IPS-18c (cell line): ENCODE measurements around the gene PTPRD.

Experiments used
- H3K4me3 ChIP-seq: 2 replicates; pipeline ENCODE4 v1.7.0; 2013; ENCODE audit warnings: low read depth, mild to moderate bottlenecking, low read length, moderate library complexity; ENCODE audit not compliant: insufficient read depth
- H3K9me3 ChIP-seq: one replicate; pipeline ENCODE4 v1.6.1; 2013; ENCODE audit warnings: mild to moderate bottlenecking, low read length, moderate library complexity; ENCODE audit not compliant: control insufficient read depth, insufficient read depth

PTPRD gene

DNA sequence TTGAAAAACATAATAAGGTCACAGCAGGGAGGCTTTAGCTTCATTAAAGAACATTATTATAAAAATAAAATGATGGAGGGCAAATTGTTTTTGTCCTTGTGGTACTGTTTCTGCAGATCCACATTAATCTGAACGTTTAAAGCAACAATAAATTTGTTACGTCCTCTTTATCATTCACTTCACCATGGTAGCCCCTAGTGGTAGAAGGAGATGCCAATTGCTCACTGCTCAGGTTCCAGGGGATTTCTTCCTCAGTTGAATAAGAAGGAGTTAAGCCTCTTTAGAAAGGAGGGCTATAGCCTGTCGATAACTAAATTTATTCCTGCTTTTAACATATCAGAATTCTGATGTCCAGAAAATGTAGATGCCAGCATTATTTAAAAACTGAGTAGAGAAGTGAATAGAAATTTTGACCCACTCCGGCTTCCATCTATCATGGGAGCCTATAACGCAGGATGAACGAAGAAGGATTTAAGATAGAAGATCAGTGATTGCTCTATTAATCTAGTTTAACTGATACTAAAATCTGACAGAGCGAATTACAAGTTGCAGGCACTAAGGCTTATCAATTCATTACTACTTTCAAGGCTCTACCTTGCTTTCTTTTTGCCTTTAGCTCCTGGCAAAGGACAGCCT, 692.3 kb downstream of the PTPRD start:
- no peak overlapping the region for H3K4me3 ChIP-seq

DNA sequence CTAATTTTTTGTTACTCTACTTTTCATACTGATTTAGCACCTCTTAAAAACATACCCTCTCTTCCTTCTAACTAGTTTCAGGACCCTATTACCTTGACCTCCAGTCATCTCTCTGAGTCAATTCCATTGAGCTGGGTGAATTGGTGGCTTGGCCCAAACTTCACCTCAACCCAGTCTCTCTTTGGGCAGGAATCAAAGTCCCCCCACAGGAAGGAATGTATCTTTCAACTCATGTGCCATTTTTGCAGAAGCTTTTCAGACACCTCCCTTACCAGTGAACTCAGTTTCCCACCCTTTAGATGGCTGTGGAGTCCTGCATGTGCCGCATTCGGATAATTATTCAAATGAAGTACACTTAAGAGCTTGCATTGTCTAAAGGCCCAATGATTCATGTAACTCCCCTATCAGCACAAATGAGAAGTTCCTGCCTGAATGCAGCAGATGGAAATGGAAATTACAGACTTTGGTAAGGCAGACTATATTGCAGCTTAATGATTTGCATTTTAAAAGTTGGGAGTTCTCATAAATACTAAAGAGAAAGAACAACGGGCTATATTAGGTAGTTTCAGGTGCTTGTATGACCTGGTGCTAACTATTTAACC, 693.5 kb downstream of the PTPRD start:
- no peak overlapping the region for H3K4me3 ChIP-seq
- no peaks in the 10 kb centered on the region for H3K9me3 ChIP-seq

More for the DNA sequence above, 692.3 kb downstream of the PTPRD start:
- H3K9me3 ChIP-seq, result no peaks in the 10 kb centered on the region

DNA sequence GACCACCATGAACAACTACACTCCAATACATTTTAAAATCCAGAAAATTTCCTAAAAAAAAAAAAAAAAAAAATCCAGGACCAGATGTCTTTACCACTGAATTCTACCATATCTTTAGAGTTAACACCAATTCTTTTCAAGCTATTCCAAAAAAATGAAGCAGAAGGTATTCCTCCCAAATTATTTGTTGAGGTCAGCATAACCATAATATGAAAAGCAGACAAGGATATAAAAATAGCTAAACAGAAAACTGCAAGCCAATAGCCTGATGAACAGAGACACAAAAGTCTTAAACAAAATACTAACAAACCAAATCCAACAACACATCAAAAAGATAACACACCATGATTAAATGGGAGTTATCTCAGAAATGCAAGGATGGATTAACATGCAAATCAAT, 695.4 kb downstream of the PTPRD start:
- H3K9me3 ChIP-seq, result no peaks in the 10 kb centered on the region
- H3K4me3 ChIP-seq, result no peak overlapping the region

DNA sequence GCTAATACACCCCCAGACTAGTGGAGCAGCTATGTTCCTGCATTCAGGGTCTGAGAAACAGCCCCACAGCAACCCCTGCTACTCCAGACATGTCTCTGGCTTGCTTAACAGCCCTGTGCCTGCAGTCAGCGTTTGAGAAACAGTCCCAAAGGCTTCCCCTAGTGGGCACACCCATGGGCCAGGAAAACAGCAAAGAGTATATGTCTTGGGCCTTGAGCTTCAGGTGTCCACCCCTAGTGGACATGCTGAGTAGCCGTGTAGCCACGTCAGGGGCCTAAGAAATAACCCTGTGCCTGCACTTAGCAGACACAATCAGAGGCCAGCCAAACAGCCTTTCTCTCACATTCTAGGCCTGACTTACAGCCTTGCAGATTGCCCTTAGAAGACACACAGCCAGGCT, 698.6 kb downstream of the PTPRD start:
- Histone ChIP-seq H3K4me3 (no peak overlapping the region), H3K9me3 (no peaks in the 10 kb centered on the region)

DNA sequence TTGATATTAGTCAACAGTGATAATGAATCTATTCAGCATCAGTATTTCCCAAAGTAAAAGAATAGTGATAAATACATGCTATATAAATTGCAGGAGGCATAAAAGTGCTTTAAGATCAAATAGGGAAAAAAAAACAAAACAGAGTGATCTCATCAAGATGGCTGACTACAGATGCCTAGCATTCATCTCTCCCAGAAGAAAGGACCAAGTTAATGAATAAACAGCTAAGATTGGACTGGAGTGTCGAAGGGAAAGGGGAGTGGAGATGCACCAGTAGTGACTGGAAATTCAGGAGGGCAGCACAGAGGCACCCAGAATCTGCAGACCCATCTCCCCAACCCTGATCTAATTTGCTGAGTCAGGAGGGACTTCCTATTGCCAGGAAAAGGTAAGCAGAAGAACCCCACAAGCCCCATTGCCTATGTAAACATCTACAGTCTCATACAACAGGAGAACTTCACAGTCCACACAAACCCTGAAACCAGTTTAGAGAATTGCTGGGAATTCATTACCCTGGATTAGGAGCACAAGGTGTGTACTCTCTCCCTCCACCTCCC, 699.4 kb downstream of the PTPRD start:
- Histone ChIP-seq H3K4me3 (no peak overlapping the region), H3K9me3 (no peaks in the 10 kb centered on the region)

DNA sequence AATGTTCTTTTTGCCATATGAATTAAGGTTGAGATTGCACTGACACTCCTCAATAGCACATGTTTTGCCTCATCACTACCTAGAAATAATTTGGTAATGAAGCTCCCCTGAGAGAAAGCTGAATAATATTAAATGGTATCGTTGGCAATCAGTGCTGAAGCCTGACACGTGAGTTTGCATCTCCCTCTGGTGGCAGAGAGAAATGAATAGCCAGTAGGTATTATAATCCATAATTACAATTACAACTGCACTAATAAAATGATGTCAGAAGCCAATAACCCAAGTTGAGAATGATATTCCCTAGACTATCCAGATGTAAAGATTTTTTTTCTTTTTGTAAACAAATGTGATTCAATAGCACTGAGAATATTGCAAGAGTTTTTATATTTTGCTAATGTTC, 700.3 kb downstream of the PTPRD start:
- Histone ChIP-seq H3K9me3 (no peaks in the 10 kb centered on the region), H3K4me3 (no peak overlapping the region)

DNA sequence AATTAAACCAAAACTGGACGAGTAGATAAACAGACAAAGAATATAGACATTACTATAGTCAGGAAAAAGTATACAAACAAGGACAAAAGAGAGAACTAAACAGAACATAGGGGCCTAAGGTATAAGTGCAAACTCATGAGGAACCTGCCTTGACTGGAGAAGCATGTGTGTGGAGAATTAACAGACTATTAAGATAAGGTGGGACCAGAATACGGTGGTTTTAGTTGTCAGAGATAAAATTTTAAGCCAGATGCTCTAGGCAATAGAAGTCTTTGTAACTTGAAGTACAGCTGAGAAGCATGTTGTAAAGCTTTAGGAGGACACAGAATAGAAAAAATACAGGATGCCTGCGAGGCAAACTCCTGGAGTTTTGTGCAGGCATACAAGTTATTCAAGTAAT, 707.1 kb downstream of the PTPRD start:
- H3K9me3 ChIP-seq, result no peaks in the 10 kb centered on the region

DNA sequence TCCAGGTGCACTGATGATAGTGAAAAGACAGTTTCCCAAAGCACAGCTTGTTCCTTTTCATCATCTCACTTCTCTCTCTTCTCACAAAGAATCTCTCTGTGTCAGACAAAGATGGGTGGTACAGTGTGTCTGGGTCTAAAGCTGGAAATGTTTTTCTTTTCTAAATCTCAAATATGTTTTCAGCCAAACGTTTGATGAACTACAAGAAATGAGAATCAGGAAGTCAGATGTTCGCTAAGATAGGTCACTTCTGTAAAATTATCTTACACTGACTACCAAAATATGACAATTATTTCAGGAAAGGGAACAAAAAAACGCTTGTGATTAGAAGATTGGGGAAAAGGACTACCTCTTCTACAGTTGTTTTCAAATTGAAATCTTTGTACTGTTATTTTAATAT, 708.8 kb downstream of the PTPRD start:
- Histone ChIP-seq H3K4me3 (no peak overlapping the region), H3K9me3 (no peaks in the 10 kb centered on the region)

More for the DNA sequence above, 707.1 kb downstream of the PTPRD start:
- no peak overlapping the region for H3K4me3 ChIP-seq

DNA sequence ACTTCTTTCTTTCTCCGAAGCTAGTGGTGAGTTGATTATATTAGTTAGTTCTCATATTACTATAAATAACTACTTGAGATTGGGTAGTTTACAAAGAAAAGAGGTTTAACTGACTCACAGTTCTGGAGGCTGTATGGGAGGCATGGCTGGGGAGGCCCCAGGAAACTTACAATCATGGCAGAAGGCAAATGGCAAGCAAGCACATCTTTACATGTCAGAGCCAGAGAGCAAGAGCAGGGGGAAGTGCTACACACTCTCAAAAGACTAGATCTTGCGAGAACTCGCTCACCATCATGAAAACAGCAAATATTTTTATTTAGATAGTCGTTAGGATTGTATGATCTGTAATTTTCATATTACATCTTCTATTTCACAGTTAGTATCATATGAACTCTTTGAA, 711.2 kb downstream of the PTPRD start:
- Histone ChIP-seq H3K9me3 (no peaks in the 10 kb centered on the region), H3K4me3 (no peak overlapping the region)

DNA sequence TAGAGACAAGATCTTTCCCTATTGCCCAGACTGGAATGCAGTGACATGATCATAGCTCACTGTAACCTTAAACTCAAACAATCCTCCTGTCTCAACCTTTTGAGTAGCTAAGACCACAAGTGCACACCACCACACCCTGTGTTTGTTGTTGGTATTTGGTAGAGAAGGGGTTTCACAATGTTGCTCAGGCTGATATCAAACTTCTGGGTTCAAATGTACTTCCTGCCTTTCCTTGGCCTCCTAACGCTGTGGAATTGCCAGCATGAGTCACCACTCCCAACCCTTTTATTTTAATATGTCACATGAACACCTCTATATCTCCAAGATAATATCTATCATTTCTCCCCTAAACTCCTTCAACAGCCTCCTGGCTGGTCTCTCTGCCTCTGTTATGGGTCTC, 719.0 kb downstream of the PTPRD start:
- no peaks in the 10 kb centered on the region for H3K9me3 ChIP-seq
- no peak overlapping the region for H3K4me3 ChIP-seq

DNA sequence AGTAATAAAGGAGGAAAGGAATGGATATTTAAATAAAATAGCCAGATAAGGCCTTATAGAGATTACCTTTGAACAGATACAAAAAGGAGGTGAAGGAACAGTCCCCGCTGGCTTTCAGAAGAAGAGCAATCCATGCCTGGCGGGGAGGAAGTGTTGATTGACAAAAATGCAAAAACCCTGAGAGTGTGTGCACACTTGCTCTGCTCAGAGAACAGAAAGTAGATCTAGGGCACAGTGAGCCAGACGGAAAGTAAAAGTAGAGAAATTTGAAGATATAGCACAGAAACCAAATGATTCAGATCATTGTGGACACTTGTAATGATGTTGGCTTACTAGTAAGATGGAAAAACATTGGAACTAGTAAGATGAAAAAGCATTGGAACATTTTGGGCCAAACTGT, 720.6 kb downstream of the PTPRD start:
- Histone ChIP-seq H3K9me3 (no peaks in the 10 kb centered on the region), H3K4me3 (no peak overlapping the region)

DNA sequence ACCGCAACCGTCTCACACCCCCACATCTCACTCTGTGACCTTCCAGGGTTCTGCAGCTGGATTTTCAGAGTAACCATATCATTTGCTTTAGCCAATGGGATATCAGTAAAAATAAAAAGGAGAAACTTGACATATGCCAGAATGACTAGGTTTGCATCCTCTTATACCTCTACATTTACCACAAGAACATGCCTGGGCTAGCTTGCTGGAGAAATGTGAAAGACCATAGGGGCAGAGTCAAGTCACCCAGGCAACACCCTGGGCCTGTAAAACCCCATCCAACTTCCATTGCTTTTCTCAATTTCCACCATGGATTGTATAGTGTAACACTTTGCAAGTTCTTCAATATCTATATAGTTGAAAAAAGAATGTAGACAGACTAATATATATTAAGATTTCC, 731.1 kb downstream of the PTPRD start:
- Histone ChIP-seq H3K9me3 (no peaks in the 10 kb centered on the region), H3K4me3 (no peak overlapping the region)

DNA sequence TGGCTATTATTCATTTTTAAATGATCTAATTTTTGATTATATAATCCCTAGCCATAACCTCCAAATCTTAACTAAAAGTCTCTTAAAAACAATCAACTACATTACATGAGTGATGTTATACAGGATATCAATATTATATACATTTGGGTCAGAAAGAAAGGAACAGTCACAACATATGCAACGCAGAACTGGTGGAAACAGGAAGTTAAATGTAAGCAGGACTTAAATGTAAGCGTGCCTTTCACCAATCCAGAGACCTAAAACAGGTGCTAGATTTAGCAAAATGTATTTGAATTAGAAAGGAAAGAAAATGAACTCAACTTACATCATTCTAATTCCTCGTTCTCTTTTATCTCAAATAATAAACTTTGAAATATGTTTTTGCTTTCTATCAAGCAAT, 738.5 kb downstream of the PTPRD start:
- no peak overlapping the region for H3K4me3 ChIP-seq
- H3K9me3 ChIP-seq, result no peaks in the 10 kb centered on the region

DNA sequence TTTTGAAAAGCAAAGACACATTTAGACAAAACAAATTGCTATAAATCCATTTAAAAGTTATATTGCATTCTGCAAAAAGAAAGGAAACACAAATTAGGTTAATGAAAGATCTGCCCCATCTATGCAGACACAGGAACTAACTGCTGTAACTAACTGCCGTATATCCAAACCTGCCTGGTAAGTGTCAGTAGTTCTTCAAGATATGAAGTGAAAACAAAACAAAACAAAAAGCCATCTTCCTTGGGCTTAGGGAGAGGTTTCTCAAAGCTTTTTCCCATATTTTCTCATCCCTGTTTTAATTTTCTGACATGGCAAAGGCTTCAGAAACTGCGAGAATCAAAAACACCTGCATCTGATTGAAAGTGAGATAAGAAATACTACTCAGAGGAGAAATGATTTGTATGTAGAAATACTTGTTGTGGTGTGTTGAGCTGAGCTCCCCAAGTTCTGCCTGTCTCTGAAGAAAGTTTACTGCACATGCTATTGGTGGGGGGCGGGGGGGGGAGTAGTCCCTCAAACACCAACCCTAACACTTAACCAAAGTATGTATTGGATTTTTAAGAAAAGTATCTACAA, 750.5 kb downstream of the PTPRD start:
- no peak overlapping the region for H3K4me3 ChIP-seq

DNA sequence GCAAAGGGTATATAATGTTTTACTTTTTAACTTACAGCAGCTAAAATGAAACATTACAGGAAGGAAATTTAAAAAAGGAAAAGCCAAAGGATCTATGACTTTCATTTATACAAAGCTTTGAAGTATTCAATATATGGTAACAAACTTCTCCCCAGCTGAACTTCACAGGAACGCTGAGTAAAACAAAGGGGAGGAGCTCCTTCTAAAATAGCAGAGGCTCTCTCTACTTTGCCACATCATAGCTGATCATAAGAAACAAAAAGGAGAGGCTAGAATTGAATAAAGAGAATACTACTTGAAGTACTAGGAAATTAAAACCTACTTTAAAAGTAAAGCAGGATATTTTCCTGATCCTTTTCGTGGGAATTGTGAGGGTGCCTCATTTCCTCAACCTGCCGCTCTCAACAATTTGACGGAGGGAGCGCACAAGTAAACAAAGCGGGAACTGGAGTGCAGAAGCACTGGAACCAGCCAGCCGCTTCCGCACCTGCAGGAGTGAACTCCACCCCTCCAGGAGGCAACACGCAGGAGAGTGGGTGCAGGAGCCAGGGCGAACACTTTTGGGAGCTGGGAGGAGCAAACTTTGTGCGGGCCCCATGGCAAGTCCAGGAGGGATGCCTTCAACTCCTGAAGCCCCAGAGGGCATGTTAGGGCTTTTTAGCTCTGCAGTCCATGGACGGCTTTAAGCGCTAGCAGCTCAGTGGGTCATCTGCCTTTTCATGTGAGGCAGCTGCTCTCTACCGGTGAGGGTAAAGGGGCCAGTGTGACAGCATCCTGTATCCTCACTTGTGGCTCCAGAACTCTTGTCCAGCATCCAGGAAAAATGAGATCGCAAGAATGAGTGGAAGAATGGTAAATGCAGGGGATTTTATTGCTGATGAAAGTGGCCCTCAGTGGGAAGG, 757.4 kb downstream of the PTPRD start:
- H3K4me3 ChIP-seq, result no peak overlapping the region

More for the DNA sequence above, 750.5 kb downstream of the PTPRD start:
- H3K9me3 ChIP-seq, result no peaks in the 10 kb centered on the region

DNA sequence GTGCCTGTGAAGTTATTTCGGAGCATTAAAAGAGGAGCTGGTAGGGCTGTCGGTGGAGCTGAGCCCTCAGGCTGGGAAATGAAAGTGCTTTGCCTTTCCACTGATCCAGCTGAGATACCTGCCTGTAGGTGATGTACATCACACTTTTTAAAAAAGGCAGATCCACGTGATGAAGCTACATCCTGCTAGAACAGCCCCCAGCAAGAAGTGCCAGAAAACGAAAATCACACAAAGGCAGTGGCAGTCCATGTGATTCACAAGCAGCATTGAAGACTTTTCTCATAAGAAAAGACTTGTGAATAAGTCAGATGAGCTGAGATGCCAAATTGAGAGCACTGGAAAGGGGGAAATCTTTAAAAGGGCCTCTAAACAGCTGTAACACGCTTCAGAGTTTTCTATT, 765.1 kb downstream of the PTPRD start:
- H3K9me3 ChIP-seq, result no peaks in the 10 kb centered on the region
- H3K4me3 ChIP-seq, result no peak overlapping the region

More for the DNA sequence above, 757.4 kb downstream of the PTPRD start:
- H3K9me3 ChIP-seq, result no peaks in the 10 kb centered on the region

DNA sequence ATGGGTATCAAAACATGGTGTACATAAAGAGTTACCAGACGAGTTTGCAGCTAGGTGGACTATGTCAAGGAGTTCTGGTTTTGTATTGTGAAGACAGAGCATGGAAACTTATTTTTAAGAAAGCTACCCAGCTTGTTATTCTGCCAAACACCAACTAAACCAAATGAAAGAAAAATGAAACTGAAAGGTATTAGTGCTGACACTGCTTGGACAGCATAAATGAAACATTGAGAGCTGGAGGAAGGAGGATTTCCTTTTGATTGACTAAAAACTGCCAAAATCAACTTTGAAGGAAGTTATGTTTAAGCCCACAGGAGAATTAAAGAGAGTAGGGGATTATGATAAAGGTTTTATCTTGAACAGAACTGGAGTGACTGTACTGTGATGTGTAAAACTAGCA, 766.2 kb downstream of the PTPRD start:
- Histone ChIP-seq H3K4me3 (no peak overlapping the region), H3K9me3 (no peaks in the 10 kb centered on the region)
